GM23338 (cell line): Measurements from ENCODE around the gene SPATC1L. TPM values are rescaled to one million over a fixed set of nuclear protein-coding genes. Genes with fewer than 3 reads are reported as not detected.

ENCODE experiments used
- ATAC-seq: fragments of 200-7000 bp; cut with Tn5 transposase; 3 replicates; pipeline ENCODE4 v1.9.1; 2020
- DNase-seq: peaks from one replicate; pipeline ENCODE4 v3.0.0-alpha.2; 2015; ENCODE audit warnings: low spot score
- H2AFZ ChIP-seq: fragments of 200-600 bp; sonication (generic); 2 replicates; pipeline ENCODE4 v1.8.0; 2016; ENCODE audit warnings: antibody characterized with exemption, mild to moderate bottlenecking, moderate library complexity
- H3F3A ChIP-seq: fragments of 200-600 bp; sonication (generic); replicated peaks from 2 replicates; pipeline ENCODE4 v1.8.0; 2017; ENCODE audit warnings: antibody characterized with exemption, mixed run types, low read depth
- H3K27ac ChIP-seq: fragments of 200-600 bp; sonication (generic); 2 replicates; pipeline ENCODE4 v1.6.1; 2016; ENCODE audit warnings: low read depth
- H3K27me3 ChIP-seq: fragments of 200-600 bp; sonication (generic); 2 replicates; pipeline ENCODE4 v1.8.0; 2016; ENCODE audit warnings: mild to moderate bottlenecking, mixed run types, moderate library complexity; ENCODE audit not compliant: insufficient read depth
- H3K36me3 ChIP-seq: fragments of 200-600 bp; sonication (generic); 2 replicates; pipeline ENCODE4 v1.8.0; 2016; ENCODE audit warnings: mild to moderate bottlenecking; ENCODE audit not compliant: insufficient read depth
- H3K4me1 ChIP-seq: fragments of 200-600 bp; sonication (generic); 2 replicates; pipeline ENCODE4 v1.8.0; 2016; ENCODE audit warnings: mild to moderate bottlenecking, moderate library complexity; ENCODE audit not compliant: insufficient read depth
- H3K4me2 ChIP-seq: fragments of 200-600 bp; sonication (generic); 2 replicates; pipeline ENCODE4 v1.7.1; 2017; ENCODE audit warnings: mixed run types
- H3K4me3 ChIP-seq: fragments of 200-600 bp; sonication (generic); 2 replicates; pipeline ENCODE4 v1.6.1; 2016; ENCODE audit warnings: mixed run types
- H3K79me2 ChIP-seq: fragments of 200-600 bp; sonication (generic); replicated peaks from 2 replicates; pipeline ENCODE4 v1.8.0; 2017; ENCODE audit warnings: mild to moderate bottlenecking; ENCODE audit not compliant: insufficient read depth
- H3K9me2 ChIP-seq: fragments of 200-600 bp; sonication (generic); 2 replicates; pipeline ENCODE4 v1.8.0; 2017; ENCODE audit not compliant: insufficient read depth
- H4K20me1 ChIP-seq: fragments of 200-600 bp; sonication (generic); replicated peaks from 2 replicates; pipeline ENCODE4 v1.8.0; 2017; ENCODE audit warnings: mild to moderate bottlenecking; ENCODE audit not compliant: insufficient read depth
- H3K27ac Mint-ChIP-seq: 2 replicates; pipeline ENCODE4 v1.8.0; 2020; ENCODE audit warnings: inconsistent platforms, mild to moderate bottlenecking, moderate library complexity, mixed read lengths
- H3K27me3 Mint-ChIP-seq: 3 replicates; pipeline ENCODE4 v1.8.0; 2022; ENCODE audit warnings: low read depth, mild to moderate bottlenecking, moderate library complexity, mixed read lengths, inconsistent platforms; ENCODE audit not compliant: insufficient read depth, poor library complexity
- H3K36me3 Mint-ChIP-seq: 3 replicates; pipeline ENCODE4 v1.8.0; 2021; ENCODE audit warnings: low read depth, mild to moderate bottlenecking, inconsistent platforms, moderate library complexity, mixed read lengths
- H3K4me1 Mint-ChIP-seq: 3 replicates; pipeline ENCODE4 v1.8.0; 2020; ENCODE audit warnings: mild to moderate bottlenecking, inconsistent platforms, mixed read lengths
- H3K4me3 Mint-ChIP-seq: 3 replicates; pipeline ENCODE4 v1.8.0; 2021; ENCODE audit warnings: moderate library complexity, mild to moderate bottlenecking, inconsistent platforms, mixed read lengths
- H3K9me3 Mint-ChIP-seq: 3 replicates; pipeline ENCODE4 v1.8.0; 2020; ENCODE audit warnings: moderate library complexity, mild to moderate bottlenecking, inconsistent platforms, mixed read lengths
- CREB1 ChIP-seq: fragments of 250-450 bp; sonication (Bioruptor Pico); IDR thresholded peaks from 2 replicates; pipeline ENCODE4 v1.5.0; 2020; ENCODE audit warnings: low read depth, mild to moderate bottlenecking, moderate library complexity
- CTCF ChIP-seq, 2 experiments: fragments of 200-600 bp in 1 of 2; sonication (generic) in 1 of 2; conservative IDR thresholded peaks; 2 replicates each; pipeline versions ENCODE4 v1.5.1 to v1.6.1; 2016 to 2017; ENCODE audit warnings: antibody characterized with exemption in 2 of 2, low read depth in 2 of 2, mild to moderate bottlenecking in 2 of 2, moderate library complexity in 1 of 2
- ETS1 ChIP-seq: IDR thresholded peaks from 2 replicates; pipeline ENCODE4 v1.6.1; 2016; ENCODE audit warnings: antibody characterized with exemption
- EZH2 ChIP-seq: fragments of 200-600 bp; sonication (generic); IDR thresholded peaks from one replicate; pipeline ENCODE4 v1.8.0; 2017; ENCODE audit warnings: antibody characterized with exemption, mild to moderate bottlenecking, low read depth; ENCODE audit not compliant: unreplicated experiment
- EZH2phosphoT487 ChIP-seq: fragments of 200-600 bp; sonication (generic); IDR thresholded peaks from one replicate; pipeline ENCODE4 v1.8.1; 2018; ENCODE audit warnings: antibody characterized with exemption; ENCODE audit not compliant: unreplicated experiment
- JUNB ChIP-seq: IDR thresholded peaks from one replicate; pipeline ENCODE4 v1.6.1; 2016; ENCODE audit warnings: antibody characterized with exemption; ENCODE audit not compliant: unreplicated experiment
- NANOG ChIP-seq: IDR thresholded peaks from 2 replicates; pipeline ENCODE4 v1.6.1; 2016; ENCODE audit warnings: antibody characterized with exemption, borderline replicate concordance
- POLR2AphosphoS5 ChIP-seq: IDR thresholded peaks from 2 replicates; pipeline ENCODE4 v1.6.1; 2016; ENCODE audit warnings: antibody characterized with exemption, low read depth
- REST ChIP-seq: IDR thresholded peaks from one replicate; pipeline ENCODE4 v1.6.1; 2018; ENCODE audit warnings: antibody characterized with exemption; ENCODE audit not compliant: unreplicated experiment
- STAT1 ChIP-seq: IDR thresholded peaks from one replicate; pipeline ENCODE4 v1.6.1; 2016; ENCODE audit warnings: antibody characterized with exemption; ENCODE audit not compliant: unreplicated experiment
- ZNF114 ChIP-seq: fragments of 250-450 bp; sonication (Bioruptor Pico); IDR thresholded peaks from 2 replicates; pipeline ENCODE4 v1.5.0; 2020; ENCODE audit warnings: mild to moderate bottlenecking, moderate library complexity
- ZNF331 ChIP-seq: fragments of 250-450 bp; sonication (Bioruptor Pico); IDR thresholded peaks from 2 replicates; pipeline ENCODE4 v1.5.0; 2020; ENCODE audit warnings: low read depth, mild to moderate bottlenecking, moderate library complexity
- ZNF462 ChIP-seq: fragments of 250-450 bp; sonication (Bioruptor Pico); IDR thresholded peaks from 2 replicates; pipeline ENCODE4 v1.5.0; 2020; ENCODE audit warnings: mild to moderate bottlenecking, moderate library complexity
- polyA plus RNA-seq: library from polyadenylated mRNA; unstranded; fragments of >200 nt; fragmentation: Nextera tagmentation; extraction: Ambion mirVana; gene quantifications from 2 replicates; pipeline ENCODE4 v1.2.1, GENCODE V29; 2016
- total RNA-seq: library from RNA; depleted of rRNA; stranded (reverse); fragments of >200 nt; shearing (Covaris generic); gene quantifications from 2 replicates; pipeline ENCODE4 v1.2.3, GENCODE V29; 2014

The SPATC1L gene
- total and polyA plus RNA-seq, 2 experiments from 2014 or later, result 37.6 to 70.2 TPM

GRCh38 chr21:46202592-46203202 lies 18.4 kb upstream of the SPATC1L start:
- H3K9me3 Mint-ChIP-seq, result no peaks in the 10 kb centered on the region
- Histone ChIP-seq H3K4me1 (no peaks in the 10 kb centered on the region), H4K20me1 (peaks cover 20% of the 10 kb centered on the region), H3K27ac (peak overlapping the region; percentile 70; the same call in 1 of the 2 replicates), H2AFZ (no peak overlapping the region), H3K79me2 (peaks cover 13% of the 10 kb centered on the region), H3K9me2 (no peaks in the 10 kb centered on the region), H3K4me3 (no peak overlapping the region), H3K36me3 (peaks cover 34% of the 10 kb centered on the region), H3K27me3 (no peaks in the 10 kb centered on the region), H3K4me2 (no peak overlapping the region), H3F3A (no peaks in the 10 kb centered on the region)
- DNase-seq (peak; percentile 24), ATAC-seq (peak; percentile 46; the same call in 2 of the 3 replicates)
- 0 out of 2 replicates have a peak overlapping the region, but pooled peaks have one; percentile 53 for H3K27ac Mint-ChIP-seq
- peaks cover 4% of the 10 kb centered on the region for H3K27me3 Mint-ChIP-seq
- no peak overlapping the region for H3K4me3 Mint-ChIP-seq
- peaks cover 65% of the 10 kb centered on the region for H3K36me3 Mint-ChIP-seq
- TF ChIP-seq EZH2 (no peak), POLR2AphosphoS5 (no peak), ETS1 (no peak), ZNF462 (no peak), ZNF114 (CRISPR knock-in tag) (no peak), STAT1 (no peak), REST (no peak), JUNB (no peak), NANOG (no peak), ZNF331 (CRISPR knock-in tag) (no peak), EZH2phosphoT487 (no peak), CREB1 (CRISPR knock-in tag) (no peak), CTCF (conservative IDR thresholded peaks at IDR 0.05; ENCODE audit: low read depth in 2 of 2) (no peak)
- H3K4me1 Mint-ChIP-seq, result peaks cover 4% of the 10 kb centered on the region; the same call in 2 of the 3 replicates
